Prostate gland (tissue), 2 donors: ENCODE measurements around the gene METAP2.

Experiments
- POLR2A ChIP-seq: fragments of 450-650 bp; IDR thresholded peaks from one replicate; pipeline ENCODE4 v1.6.1; 2016; ENCODE audit warnings: antibody characterized with exemption, mild to moderate bottlenecking
- POLR2AphosphoS5 ChIP-seq: sonication (generic); formaldehyde crosslinking; IDR thresholded peaks from one replicate; pipeline ENCODE4 v1.6.1; 2017; ENCODE audit warnings: antibody characterized with exemption
- TF ChIP-seq, protein P1 (sequence below), 4 experiments: fragments of 200-600 bp in 2 of 4; fragments of 450-650 bp in 2 of 4; sonication (generic) in 2 of 4; IDR thresholded peaks; 1 replicate in 3 of 4; 2 replicates in 1 of 4; pipeline ENCODE4 v1.5.1; 2016 to 2019; ENCODE audit warnings: antibody characterized with exemption in 4 of 4, mild to moderate bottlenecking in 2 of 4, moderate library complexity in 2 of 4

DNA sequence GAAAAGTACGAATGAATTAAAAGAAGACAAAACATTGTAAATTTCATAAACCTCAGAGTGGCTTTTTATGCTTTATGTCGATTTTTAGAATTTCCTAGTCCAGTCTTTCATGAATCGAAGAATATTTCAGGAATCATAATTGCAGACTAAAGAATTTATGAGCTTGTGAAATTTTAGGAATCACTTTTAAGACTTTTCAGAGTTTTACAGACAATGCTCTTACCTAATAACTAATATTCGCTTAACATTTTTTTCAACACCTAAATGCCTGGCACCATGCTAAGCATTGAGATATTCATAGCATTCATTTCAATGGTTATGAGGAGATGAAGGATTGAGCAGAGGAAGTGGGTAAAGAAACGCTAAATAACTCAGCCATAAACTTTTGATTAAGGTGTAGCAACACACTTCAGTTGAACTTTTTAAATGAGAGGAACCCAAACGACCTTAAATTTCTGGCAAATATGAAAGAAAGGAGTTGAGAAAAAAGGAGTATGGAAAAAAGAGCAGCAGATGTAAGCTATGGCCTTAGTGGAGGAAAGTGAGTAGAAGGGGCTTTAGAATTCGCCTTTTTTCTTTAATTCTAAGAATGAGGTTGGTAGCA is 78.1 kb downstream of the METAP2 start:
- TF ChIP-seq, protein P1, sequence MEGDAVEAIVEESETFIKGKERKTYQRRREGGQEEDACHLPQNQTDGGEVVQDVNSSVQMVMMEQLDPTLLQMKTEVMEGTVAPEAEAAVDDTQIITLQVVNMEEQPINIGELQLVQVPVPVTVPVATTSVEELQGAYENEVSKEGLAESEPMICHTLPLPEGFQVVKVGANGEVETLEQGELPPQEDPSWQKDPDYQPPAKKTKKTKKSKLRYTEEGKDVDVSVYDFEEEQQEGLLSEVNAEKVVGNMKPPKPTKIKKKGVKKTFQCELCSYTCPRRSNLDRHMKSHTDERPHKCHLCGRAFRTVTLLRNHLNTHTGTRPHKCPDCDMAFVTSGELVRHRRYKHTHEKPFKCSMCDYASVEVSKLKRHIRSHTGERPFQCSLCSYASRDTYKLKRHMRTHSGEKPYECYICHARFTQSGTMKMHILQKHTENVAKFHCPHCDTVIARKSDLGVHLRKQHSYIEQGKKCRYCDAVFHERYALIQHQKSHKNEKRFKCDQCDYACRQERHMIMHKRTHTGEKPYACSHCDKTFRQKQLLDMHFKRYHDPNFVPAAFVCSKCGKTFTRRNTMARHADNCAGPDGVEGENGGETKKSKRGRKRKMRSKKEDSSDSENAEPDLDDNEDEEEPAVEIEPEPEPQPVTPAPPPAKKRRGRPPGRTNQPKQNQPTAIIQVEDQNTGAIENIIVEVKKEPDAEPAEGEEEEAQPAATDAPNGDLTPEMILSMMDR (IDR thresholded peaks at IDR 0.05), result no peak
- no peak for TF ChIP-seq POLR2AphosphoS5
- TF ChIP-seq POLR2A, result no peak
